ENCODE measurements around the gene SEC11A.

GRCh38 chr15:84659904-84660781, 55.8 kb downstream of the SEC11A start:
- TF ChIP-seq TAF1 (IDR thresholded peaks at IDR 0.05; ENCODE audit: borderline replicate concordance, low read depth, low read length) (no peak), POLR2A (IDR thresholded peaks at IDR 0.05; ENCODE audit: low read depth, low read length) (no peak)
